Measurements from ENCODE around the gene SLIT3. TPM values are rescaled to one million over a fixed set of nuclear protein-coding genes. Genes with fewer than 3 reads are reported as not detected.

SLIT3 gene
- total RNA-seq, 1 experiment from 2014 or later, result not detected

- TF ChIP-seq CTCF (conservative IDR thresholded peaks at IDR 0.05) (no peak), EZH2 (IDR thresholded peaks at IDR 0.05; ENCODE audit: low read depth) (no peak)
- no TSS peak for BruUV-seq (replicated peaks)
- Histone ChIP-seq H3K4me1 (replicated peaks; ENCODE audit: insufficient read depth) (no peaks in the 10 kb centered on the region), H3F3A (ENCODE audit: insufficient read depth, low read depth) (no peaks in the 10 kb centered on the region), H4K20me1 (ENCODE audit: insufficient read depth) (no peaks in the 10 kb centered on the region), H3K4me2 (no peak overlapping the region), H3K36me3 (ENCODE audit: low read depth) (no peaks in the 10 kb centered on the region), H3K79me2 (ENCODE audit: low read depth) (no peaks in the 10 kb centered on the region), H2AFZ (no peak overlapping the region), H3K27ac (no peak overlapping the region), H3K4me3 (no peak overlapping the region), H3K27me3 (ENCODE audit: insufficient read depth, low read depth) (peaks cover 60% of the 10 kb centered on the region), H3K9me3 (ENCODE audit: insufficient read depth, low read depth) (no peaks in the 10 kb centered on the region), H3K9me2 (ENCODE audit: insufficient read depth) (no peaks in the 10 kb centered on the region)
- DNase-seq, result no peak
- intact Hi-C loops (cut with micrococcal nuclease; ENCODE audit: unreplicated experiment), result no loop called here
- POLR2A ChIA-PET (ENCODE audit: unreplicated experiment), result no interaction called here
- CTCF ChIA-PET, result no interaction called here
Measured at GRCh38 chr5:169200125-169200778, 100.7 kb downstream of the SLIT3 start.

- Histone ChIP-seq H2AFZ (no peak overlapping the region), H3K27me3 (ENCODE audit: insufficient read depth, low read depth) (peaks cover 56% of the 10 kb centered on the region), H4K20me1 (ENCODE audit: insufficient read depth) (no peaks in the 10 kb centered on the region), H3K4me2 (no peak overlapping the region), H3K36me3 (ENCODE audit: low read depth) (no peaks in the 10 kb centered on the region), H3K27ac (no peak overlapping the region), H3K79me2 (ENCODE audit: low read depth) (no peaks in the 10 kb centered on the region), H3K9me2 (ENCODE audit: insufficient read depth) (no peaks in the 10 kb centered on the region), H3K4me3 (no peak overlapping the region), H3F3A (ENCODE audit: insufficient read depth, low read depth) (no peaks in the 10 kb centered on the region), H3K4me1 (replicated peaks; ENCODE audit: insufficient read depth) (no peaks in the 10 kb centered on the region), H3K9me3 (ENCODE audit: insufficient read depth, low read depth) (no peaks in the 10 kb centered on the region)
- ChIA-PET CTCF (no interaction called here), POLR2A (ENCODE audit: unreplicated experiment) (no interaction called here)
- intact Hi-C loops (cut with micrococcal nuclease; ENCODE audit: unreplicated experiment), result no loop called here
- no peak for DNase-seq
- TF ChIP-seq CTCF (conservative IDR thresholded peaks at IDR 0.05), result no peak
- no TSS peak for BruUV-seq (replicated peaks)
Measured at GRCh38 chr5:169197343-169197742, 103.6 kb downstream of the SLIT3 start.

GRCh38 chr5:169196059-169196458 lies 104.9 kb downstream of the SLIT3 start:
- Histone ChIP-seq H3K4me2 (no peak overlapping the region), H3K27me3 (ENCODE audit: insufficient read depth, low read depth) (peaks cover 54% of the 10 kb centered on the region), H3K4me1 (replicated peaks; ENCODE audit: insufficient read depth) (no peaks in the 10 kb centered on the region), H3F3A (ENCODE audit: insufficient read depth, low read depth) (no peaks in the 10 kb centered on the region), H3K4me3 (no peak overlapping the region), H4K20me1 (ENCODE audit: insufficient read depth) (no peaks in the 10 kb centered on the region), H3K27ac (no peak overlapping the region), H3K9me3 (ENCODE audit: insufficient read depth, low read depth) (no peaks in the 10 kb centered on the region), H2AFZ (no peak overlapping the region), H3K9me2 (ENCODE audit: insufficient read depth) (no peaks in the 10 kb centered on the region), H3K36me3 (ENCODE audit: low read depth) (no peaks in the 10 kb centered on the region), H3K79me2 (ENCODE audit: low read depth) (no peaks in the 10 kb centered on the region)
- CTCF ChIA-PET, result no interaction called here
- POLR2A ChIA-PET (ENCODE audit: unreplicated experiment), result no interaction called here
- DNase-seq, result no peak
- intact Hi-C loops (cut with micrococcal nuclease; ENCODE audit: unreplicated experiment), result no loop called here
- TF ChIP-seq EZH2 (IDR thresholded peaks at IDR 0.05; ENCODE audit: low read depth) (no peak), CTCF (conservative IDR thresholded peaks at IDR 0.05) (no peak)
- BruUV-seq (replicated peaks), result no TSS peak

Data from PC-9 (cell line).